Nasal cavity respiratory epithelium epithelial cell of viscerocranial mucosa (primary cell): ENCODE data around the gene LYPD4. TPM values are rescaled to one million over a fixed set of nuclear protein-coding genes. Genes with fewer than 3 reads are reported as not detected.

Source experiments
- total RNA-seq: library from RNA; depleted of rRNA; stranded (reverse); fragments of >200 nt; gene quantifications from 2 replicates; pipeline ENCODE4 v1.2.3, GENCODE V29; 2014

The LYPD4 gene
- not detected in 2 replicates for total RNA-seq

DNA sequence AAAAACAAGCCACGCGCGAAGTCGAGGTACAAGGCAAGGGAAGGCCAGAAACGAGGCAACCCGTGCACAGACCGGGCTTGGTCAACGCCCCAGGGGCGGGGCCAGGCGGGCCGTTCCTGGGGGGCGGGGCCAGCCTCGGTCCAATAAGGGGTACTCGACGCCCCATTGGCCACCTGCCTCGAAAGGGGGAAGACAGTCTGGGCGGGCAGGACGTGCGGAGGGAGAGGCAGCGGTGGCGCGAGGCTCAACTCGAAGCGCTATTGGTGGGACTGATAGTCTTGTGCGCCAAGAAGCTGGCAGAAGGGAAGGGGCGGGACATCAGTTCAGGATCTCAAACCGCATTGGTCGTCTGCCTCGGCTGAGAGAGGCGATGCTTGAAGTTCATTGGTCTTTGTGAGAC is at the start of gene LYPD4:
TSS of gene LYPD4 (minus strand) at position 83 of the 400 bp plus-strand sequence. CDS start 5,398 bp downstream, outside the sequence.

DNA sequence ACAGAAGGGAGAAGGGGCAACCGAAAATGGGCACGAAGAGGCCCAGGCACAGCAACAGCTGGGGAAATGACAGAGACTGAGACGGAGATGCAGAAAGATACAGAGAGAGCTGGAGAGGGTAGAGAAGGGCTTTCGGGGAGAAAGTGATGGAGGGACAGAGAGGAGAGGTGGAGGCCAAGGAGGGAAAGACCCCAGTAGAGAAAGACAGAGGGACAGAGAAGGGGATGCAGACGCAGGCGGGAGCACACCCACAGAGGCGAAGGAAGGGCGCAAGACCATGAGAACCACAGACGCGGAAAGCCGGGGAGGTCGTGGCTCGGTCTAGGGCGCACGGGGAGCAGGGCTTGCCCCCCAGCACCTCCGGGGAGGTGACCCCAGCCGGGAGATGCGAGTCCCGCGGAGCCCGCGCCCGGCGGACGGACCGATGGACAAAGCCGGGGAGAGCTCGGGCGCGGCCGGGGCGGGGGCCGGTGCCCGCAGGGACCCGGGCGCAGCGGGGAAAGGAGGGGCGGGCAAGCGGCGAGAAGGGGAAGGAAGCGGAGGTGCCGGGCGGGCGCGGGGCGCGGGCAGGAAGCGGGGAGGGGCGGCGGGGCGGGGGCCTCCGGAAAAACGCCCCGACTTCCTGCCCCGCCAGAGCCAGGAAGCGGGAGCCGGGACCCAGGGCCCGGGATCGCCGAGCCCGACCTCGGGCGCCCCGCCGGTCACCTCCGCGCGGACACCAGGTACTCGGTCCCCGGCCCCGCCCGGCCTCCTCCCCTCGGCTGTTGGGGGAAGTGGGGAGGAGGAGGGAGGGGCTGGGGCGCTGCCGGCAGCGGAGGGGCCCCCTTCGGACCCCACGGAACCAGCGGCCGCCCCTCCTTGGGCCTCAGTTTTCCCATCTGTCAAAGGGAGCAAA is 38.3 kb upstream of the LYPD4 start, which contains the start of gene ARHGEF1:
TSS of gene ARHGEF1 (plus strand) at position 617 of the 895 bp plus-strand sequence. CDS start 4,899 bp downstream, outside the sequence.

DNA sequence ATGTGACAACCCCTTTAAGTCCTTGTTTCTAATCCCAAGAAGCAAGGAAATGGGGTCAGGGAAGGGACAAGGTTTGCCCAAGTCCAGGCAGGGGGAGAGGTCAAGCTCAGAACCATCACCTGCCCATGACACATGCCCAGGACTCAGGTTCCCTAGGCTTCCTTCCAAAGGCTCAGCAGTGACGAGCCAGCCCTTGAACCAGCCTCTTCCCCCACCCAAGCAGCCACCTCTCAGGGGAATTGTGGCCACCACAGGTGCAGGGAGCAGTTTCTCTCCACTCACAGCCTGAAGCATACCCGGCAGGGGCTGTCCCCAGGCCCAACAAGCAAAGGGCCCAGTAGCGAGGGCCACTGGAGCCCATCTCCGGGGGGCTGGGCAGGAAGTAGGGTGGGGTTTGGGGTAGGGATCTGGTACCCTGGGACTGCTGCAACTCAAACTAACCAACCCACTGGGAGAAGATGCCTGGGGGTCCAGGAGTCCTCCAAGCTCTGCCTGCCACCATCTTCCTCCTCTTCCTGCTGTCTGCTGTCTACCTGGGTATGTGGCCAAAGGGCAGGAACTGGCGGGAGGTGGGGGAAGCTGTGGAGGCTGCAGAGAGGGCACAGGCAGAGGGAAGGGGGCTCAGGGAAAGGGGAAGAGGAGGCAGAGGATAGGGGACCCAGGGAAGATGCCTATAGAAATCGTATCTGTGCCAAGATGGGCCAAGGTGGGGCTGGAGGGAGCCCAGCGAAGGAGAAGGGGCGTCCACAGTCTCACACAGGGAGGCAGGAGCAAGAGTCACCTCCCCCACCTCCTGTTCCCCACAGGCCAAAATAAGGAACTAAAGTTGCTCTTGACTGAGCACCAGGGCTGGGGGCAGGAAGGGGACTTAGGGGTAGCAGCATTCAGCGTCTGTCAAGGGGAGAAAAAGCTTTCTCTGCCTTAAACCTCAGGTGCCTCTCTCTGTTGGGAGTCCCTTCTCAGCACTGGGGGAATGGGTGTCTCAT is 32.7 kb upstream of the LYPD4 start, which contains the start of gene CD79A:
TSS of gene CD79A (plus strand) at position 433 of the 986 bp plus-strand sequence. CDS start at position 459, 26 bp downstream.

DNA sequence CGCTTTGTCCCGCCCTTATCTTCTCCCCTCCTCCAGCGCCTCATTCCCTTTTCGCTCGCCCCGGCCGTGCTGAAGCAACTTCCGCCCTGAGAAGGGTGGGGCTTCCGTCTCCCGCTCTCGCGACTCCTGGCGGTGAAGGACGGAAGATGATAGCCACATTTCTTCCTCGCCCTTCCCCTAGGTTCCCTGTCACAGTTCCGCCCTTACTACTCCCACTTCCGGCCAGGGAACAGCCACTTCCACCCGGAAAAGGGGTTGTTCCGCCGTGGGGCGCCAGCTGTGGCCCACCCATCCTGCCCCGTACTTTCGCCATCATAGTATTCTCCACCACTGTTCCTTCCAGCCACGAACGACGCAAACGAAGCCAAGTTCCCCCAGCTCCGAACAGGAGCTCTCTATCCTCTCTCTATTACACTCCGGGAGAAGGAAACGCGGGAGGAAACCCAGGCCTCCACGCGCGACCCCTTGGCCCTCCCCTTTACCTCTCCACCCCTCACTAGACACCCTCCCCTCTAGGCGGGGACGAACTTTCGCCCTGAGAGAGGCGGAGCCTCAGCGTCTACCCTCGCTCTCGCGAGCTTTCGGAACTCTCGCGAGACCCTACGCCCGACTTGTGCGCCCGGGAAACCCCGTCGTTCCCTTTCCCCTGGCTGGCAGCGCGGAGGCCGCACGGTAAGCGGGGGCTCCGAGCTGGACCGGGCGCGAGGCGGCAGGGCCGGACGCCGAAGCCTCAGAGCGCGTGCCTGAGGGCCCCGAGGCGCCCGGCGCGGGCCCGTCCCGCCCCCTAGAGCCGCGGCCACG is 15.3 kb upstream of the LYPD4 start, which contains the start of gene RPS19:
TSS of gene RPS19 (plus strand) at position 638 of the 801 bp plus-strand sequence. CDS start 520 bp downstream, outside the sequence.

DNA sequence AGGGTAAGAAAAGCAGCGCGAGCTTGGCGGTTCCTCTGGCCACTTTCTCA is 343 bp upstream of the LYPD4 start, which contains the start of gene DMRTC2:
TSS of gene DMRTC2 (plus strand) at position 42 of the 50 bp plus-strand sequence. CDS start 2,387 bp downstream, outside the sequence.

GRCh38 chr19:41796362-41796761 is 48.1 kb downstream of the LYPD4 start, which contains the start of gene CEACAM3:
TSS of gene CEACAM3 (plus strand) at chr19:41796587. CDS start at chr19:41796678, 91 bp downstream.

Other genes with a start within 250 kb of the LYPD4 start
- not detected in 2 replicates for gene CEACAM4, start 217.6 kb downstream of the LYPD4 start, total RNA-seq
- gene CEACAM7, start 156.4 kb downstream of the LYPD4 start, total RNA-seq, result 0.34 and 2.2 TPM in 2 replicates
- gene CEACAM5, start 136.1 kb downstream of the LYPD4 start, total RNA-seq, result 2.4 and 8.3 TPM in 2 replicates
- 9.6 and 23.3 TPM in 2 replicates for gene CEACAM6, start 89.2 kb downstream of the LYPD4 start, total RNA-seq
- 0.07 TPM in 1 of 2 replicates, not detected in the other for gene CEACAM3, start 48.1 kb downstream of the LYPD4 start, total RNA-seq
- not detected in 2 replicates for gene DMRTC2, start 359 bp upstream of the LYPD4 start, total RNA-seq
- gene RPS19, start 15.6 kb upstream of the LYPD4 start, total RNA-seq, result 918 and 1,104 TPM in 2 replicates
- 0.07 TPM in 1 of 2 replicates, not detected in the other for gene CD79A, start 32.6 kb upstream of the LYPD4 start, total RNA-seq
- gene ARHGEF1, start 38.5 kb upstream of the LYPD4 start, total RNA-seq, result 27.3 and 30.3 TPM in 2 replicates
- gene ERFL, start 83.8 kb upstream of the LYPD4 start, total RNA-seq, result under 0.01 and 0.14 TPM in 2 replicates
- 45.1 TPM in 2 replicates for gene RABAC1, start 114.6 kb upstream of the LYPD4 start, total RNA-seq
- gene ATP1A3, start 149.5 kb upstream of the LYPD4 start, total RNA-seq, result under 0.01 and 0.14 TPM in 2 replicates
- gene GRIK5, start 225.5 kb upstream of the LYPD4 start, total RNA-seq, result 0.28 and 0.34 TPM in 2 replicates
- 11.6 and 18.8 TPM in 2 replicates for gene ZNF574, start 231.5 kb upstream of the LYPD4 start, total RNA-seq